Left ventricle myocardium inferior (tissue), 1 donor: Measurements from ENCODE around the gene CHERP. TPM values are rescaled to one million over a fixed set of nuclear protein-coding genes. Genes with fewer than 3 reads are reported as not detected.

Experiments used
- DNase-seq: peaks from one replicate; pipeline ENCODE4 v3.0.0-alpha.2; 2020
- H3K27ac ChIP-seq: fragments of 200-600 bp; replicated peaks from 2 replicates; pipeline ENCODE4 v1.8.0; 2021
- H3K27me3 ChIP-seq: fragments of 200-600 bp; 2 replicates; pipeline ENCODE4 v1.8.0; 2021; ENCODE audit warnings: low read depth
- H3K36me3 ChIP-seq: fragments of 200-600 bp; 2 replicates; pipeline ENCODE4 v1.8.0; 2021
- H3K4me1 ChIP-seq: fragments of 200-600 bp; 2 replicates; pipeline ENCODE4 v1.8.0; 2021
- H3K4me3 ChIP-seq: fragments of 200-600 bp; 2 replicates; pipeline ENCODE4 v1.8.0; 2021; ENCODE audit warnings: mild to moderate bottlenecking, moderate library complexity
- H3K9me3 ChIP-seq: fragments of 200-600 bp; replicated peaks from 2 replicates; pipeline ENCODE4 v1.8.0; 2021
- CTCF ChIP-seq: fragments of 200-600 bp; IDR thresholded peaks from 2 replicates; pipeline ENCODE4 v1.8.0; 2021; ENCODE audit warnings: antibody characterized with exemption, mild to moderate bottlenecking, borderline replicate concordance
- intact Hi-C: fragments of 100-400 bp; cut with micrococcal nuclease; formaldehyde crosslinking; loops from one replicate; pipeline ENCODE4 v1.11.0; 2022
- total RNA-seq: library from RNA; stranded (reverse); fragmentation: NEBNext Ultra II Directional; extraction: Animal tissue kit (Norgen Biotek cat#: 25700); gene quantifications from one replicate; pipeline ENCODE4 v1.2.1, GENCODE V29; 2021
- donor health status: DM: no; HTN: yes; CAD: no; lungs with severe emphysema.

CHERP gene
- total RNA-seq, 1 donor from 2014 or later, result 19.3 TPM

GRCh38 chr19:16581145-16581970 lies 39.1 kb upstream of the CHERP start:
- peak overlapping the region; percentile 72 for H3K27ac ChIP-seq
- peak; percentile 46 for DNase-seq
- peaks cover 24% of the 10 kb centered on the region for H3K36me3 ChIP-seq
- H3K27me3 ChIP-seq, result no peaks in the 10 kb centered on the region
- TF ChIP-seq CTCF, result no peak
- no peaks in the 10 kb centered on the region for H3K9me3 ChIP-seq
- no peak overlapping the region for H3K4me3 ChIP-seq
- H3K4me1 ChIP-seq, result peaks cover 90% of the 10 kb centered on the region
- intact Hi-C loops, result no loop called here

GRCh38 chr19:16579381-16579780 lies 37.1 kb upstream of the CHERP start:
- Histone ChIP-seq H3K27me3 (no peaks in the 10 kb centered on the region), H3K36me3 (peaks cover 40% of the 10 kb centered on the region), H3K4me1 (peaks cover 76% of the 10 kb centered on the region), H3K4me3 (no peak overlapping the region), H3K27ac (no peak overlapping the region), H3K9me3 (no peaks in the 10 kb centered on the region)
- DNase-seq, result no peak
- no peak for TF ChIP-seq CTCF
- intact Hi-C loops, result no loop called here

- no peak for DNase-seq
- Histone ChIP-seq H3K4me3 (no peak overlapping the region), H3K36me3 (peaks cover 40% of the 10 kb centered on the region), H3K27ac (peak overlapping the region; percentile 27), H3K27me3 (no peaks in the 10 kb centered on the region), H3K4me1 (peaks cover 76% of the 10 kb centered on the region), H3K9me3 (no peaks in the 10 kb centered on the region)
- no peak for TF ChIP-seq CTCF
- intact Hi-C loops, result no loop called here
Observed at GRCh38 chr19:16577531-16577985, 35.3 kb upstream of the CHERP start.

- H3K27ac ChIP-seq, result peak overlapping the region; percentile 27
- no peaks in the 10 kb centered on the region for H3K9me3 ChIP-seq
- intact Hi-C loops, result no loop called here
- no peak for TF ChIP-seq CTCF
- no peak overlapping the region for H3K4me3 ChIP-seq
- H3K36me3 ChIP-seq, result peaks cover 40% of the 10 kb centered on the region
- DNase-seq, result no peak
- H3K4me1 ChIP-seq, result peaks cover 72% of the 10 kb centered on the region
- no peaks in the 10 kb centered on the region for H3K27me3 ChIP-seq
Observed at GRCh38 chr19:16576690-16577530, 34.7 kb upstream of the CHERP start.

GRCh38 chr19:16575861-16576689 lies 33.8 kb upstream of the CHERP start:
- H3K9me3 ChIP-seq, result no peaks in the 10 kb centered on the region
- no peak overlapping the region for H3K4me3 ChIP-seq
- DNase-seq, result no peak
- H3K27ac ChIP-seq, result no peak overlapping the region
- H3K4me1 ChIP-seq, result peaks cover 72% of the 10 kb centered on the region
- H3K27me3 ChIP-seq, result no peaks in the 10 kb centered on the region
- H3K36me3 ChIP-seq, result peaks cover 40% of the 10 kb centered on the region
- intact Hi-C loops, result no loop called here
- no peak for TF ChIP-seq CTCF
